Stimulated activated CD8-positive, alpha-beta memory T cell treated with anti-CD3 and anti-CD28 coated beads, Interleukin-4, amount 100 ng/mL, for 4 hours (primary cell): Measurements from ENCODE around the gene RAB1B.

Experiments
- DNase-seq, 2 donors: peaks; one replicate each; pipeline ENCODE4 v3.0.0-alpha.2; 2020; ENCODE audit warnings: low read depth in 2 of 2, low spot score in 1 of 2

Gene RAB1B

GRCh38 chr11:66282468-66283455 lies 14.3 kb downstream of the RAB1B start:
- peak; percentile 95 for DNase-seq

GRCh38 chr11:66283461-66284105 lies 15.1 kb downstream of the RAB1B start:
- no peak for DNase-seq

GRCh38 chr11:66284526-66285078 lies 16.2 kb downstream of the RAB1B start:
- DNase-seq, result no peak

GRCh38 chr11:66285250-66285947 lies 17.0 kb downstream of the RAB1B start:
- DNase-seq, result no peak

- DNase-seq, result no peak
These were observed 18.3 kb downstream of the RAB1B start for GRCh38 chr11:66286699-66287098.

GRCh38 chr11:66287211-66287888 lies 18.9 kb downstream of the RAB1B start:
- no peak for DNase-seq

GRCh38 chr11:66287889-66288670 lies 19.6 kb downstream of the RAB1B start:
- no peak for DNase-seq

GRCh38 chr11:66288671-66289547 lies 20.5 kb downstream of the RAB1B start, which contains the start of gene YIF1A:
Gene YIF1A (minus strand): TSS chr11:66289143. CDS start chr11:66288985, 158 bp downstream.
- peak; percentile 95 to 98 for DNase-seq

GRCh38 chr11:66289548-66290329 lies 21.3 kb downstream of the RAB1B start:
- DNase-seq, result peak; percentile 52 to 62

GRCh38 chr11:66290330-66290621 lies 21.8 kb downstream of the RAB1B start:
- DNase-seq, result no peak

- DNase-seq, result no peak
These were observed 22.9 kb downstream of the RAB1B start for GRCh38 chr11:66291303-66291705.

- no peak for DNase-seq
These were observed 23.5 kb downstream of the RAB1B start, which contains the start of gene TMEM151A for GRCh38 chr11:66291706-66292542. Gene TMEM151A (plus strand): TSS chr11:66291894. CDS start chr11:66292014, 120 bp downstream.

GRCh38 chr11:66292543-66293332 lies 24.3 kb downstream of the RAB1B start:
- no peak for DNase-seq

- no peak for DNase-seq
These were observed 24.9 kb downstream of the RAB1B start for GRCh38 chr11:66293352-66293751.

- no peak for DNase-seq
These were observed 25.6 kb downstream of the RAB1B start for GRCh38 chr11:66293777-66294625.
